HG03066 (cell line): ENCODE measurements around the gene ACTN1.

Source experiments
- ATAC-seq: cut with Tn5 transposase; IDR thresholded peaks from one replicate; pipeline ENCODE4 v1.9.1; 2021; ENCODE audit warnings: low read depth; ENCODE audit not compliant: unreplicated experiment

ACTN1 gene

GRCh38 chr14:68938271-68939150, 40.6 kb downstream of the ACTN1 start:
- no peak for ATAC-seq

GRCh38 chr14:68937471-68938270, 41.4 kb downstream of the ACTN1 start:
- ATAC-seq, result no peak

- ATAC-seq, result no peak
Observed at GRCh38 chr14:68936980-68937379, 42.1 kb downstream of the ACTN1 start.

GRCh38 chr14:68936476-68936875, 42.6 kb downstream of the ACTN1 start:
- ATAC-seq, result no peak

GRCh38 chr14:68935761-68936214, 43.3 kb downstream of the ACTN1 start:
- ATAC-seq, result no peak

- ATAC-seq, result no peak
Observed at GRCh38 chr14:68934066-68934465, 45.0 kb downstream of the ACTN1 start.

- no peak for ATAC-seq
Observed at GRCh38 chr14:68932686-68933085, 46.4 kb downstream of the ACTN1 start.

- ATAC-seq, result no peak
Observed at GRCh38 chr14:68932231-68932630, 46.9 kb downstream of the ACTN1 start.

GRCh38 chr14:68931474-68932051, 47.5 kb downstream of the ACTN1 start:
- ATAC-seq, result no peak

- no peak for ATAC-seq
Observed at GRCh38 chr14:68931063-68931462, 48.0 kb downstream of the ACTN1 start.

- no peak for ATAC-seq
Observed at GRCh38 chr14:68929623-68930307, 49.3 kb downstream of the ACTN1 start.

GRCh38 chr14:68928770-68929550, 50.1 kb downstream of the ACTN1 start:
- no peak for ATAC-seq

- ATAC-seq, result no peak
Observed at GRCh38 chr14:68927956-68928675, 51.0 kb downstream of the ACTN1 start.

- no peak for ATAC-seq
Observed at GRCh38 chr14:68927089-68927488, 52.0 kb downstream of the ACTN1 start.

- ATAC-seq, result no peak
Observed at GRCh38 chr14:68926236-68926635, 52.9 kb downstream of the ACTN1 start.

- ATAC-seq, result no peak
Observed at GRCh38 chr14:68925373-68925772, 53.7 kb downstream of the ACTN1 start.

- ATAC-seq, result no peak
Observed at GRCh38 chr14:68924186-68925158, 54.6 kb downstream of the ACTN1 start.

GRCh38 chr14:68922886-68923285, 56.2 kb downstream of the ACTN1 start:
- ATAC-seq, result no peak
